Activated CD8-positive, alpha-beta memory T cell treated with anti-CD3 and anti-CD28 coated beads, Interleukin-2, amount 50 U/mL, for 48 hours (primary cell): ENCODE results near the gene PLSCR3.
A peak's percentile ranks its signal among the peaks of the same experiment; 100 is the strongest.

ENCODE experiments used
- DNase-seq: peaks from one replicate; pipeline ENCODE4 v3.0.0-alpha.2; 2020

Gene PLSCR3

GRCh38 chr17:7394452-7395191 lies at the start of gene PLSCR3:
TSS of gene PLSCR3 (minus strand) at chr17:7394525. CDS start at chr17:7394110, 415 bp downstream.
- peak; percentile 92 for DNase-seq

DNA sequence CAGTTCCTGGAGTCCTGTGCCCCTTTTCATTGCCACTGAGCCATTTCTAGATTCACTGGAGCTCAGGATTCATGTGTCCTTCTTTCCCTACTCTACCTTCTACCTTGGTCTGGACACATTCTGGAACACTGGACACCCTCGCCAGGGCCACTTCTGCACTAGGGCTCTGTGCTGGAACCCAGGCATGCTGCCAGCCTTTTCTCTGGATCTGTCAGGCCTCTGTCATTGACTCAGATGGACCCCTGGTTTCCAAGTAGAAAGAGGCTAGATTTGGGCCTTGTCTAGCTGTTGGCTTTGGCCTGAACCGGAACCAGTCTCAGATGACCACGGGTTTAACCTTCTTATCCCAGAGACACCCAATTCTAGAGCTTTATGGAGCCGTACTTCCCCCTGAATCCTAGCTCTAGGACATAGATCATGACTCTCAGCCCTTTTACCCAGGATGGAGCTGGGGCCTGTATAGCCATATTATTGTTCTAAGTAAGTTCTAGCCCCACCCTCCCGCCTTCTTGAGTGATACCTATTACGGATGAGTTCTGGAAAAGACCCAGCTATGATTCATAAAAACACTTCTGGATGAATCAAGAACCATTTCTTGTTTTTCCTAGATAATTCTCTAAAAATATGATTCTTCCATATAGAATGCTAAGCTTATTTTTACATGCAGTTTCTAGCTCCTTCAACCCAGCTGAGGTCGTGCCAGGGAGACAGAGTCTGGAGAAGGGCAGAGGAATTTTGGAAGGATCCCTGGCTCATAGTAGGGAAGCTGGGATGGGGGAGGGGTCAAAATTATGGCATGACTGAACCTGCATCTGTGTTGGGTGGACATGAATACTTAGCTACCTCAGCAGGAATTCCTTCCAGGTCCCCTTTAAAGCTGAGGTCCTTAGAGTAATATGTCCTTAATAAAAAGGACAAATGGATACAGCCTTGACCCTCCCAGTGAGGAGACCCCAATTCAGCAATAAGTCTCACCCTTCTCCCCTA lies 49.5 kb upstream of the PLSCR3 start:
- no peak for DNase-seq

DNA sequence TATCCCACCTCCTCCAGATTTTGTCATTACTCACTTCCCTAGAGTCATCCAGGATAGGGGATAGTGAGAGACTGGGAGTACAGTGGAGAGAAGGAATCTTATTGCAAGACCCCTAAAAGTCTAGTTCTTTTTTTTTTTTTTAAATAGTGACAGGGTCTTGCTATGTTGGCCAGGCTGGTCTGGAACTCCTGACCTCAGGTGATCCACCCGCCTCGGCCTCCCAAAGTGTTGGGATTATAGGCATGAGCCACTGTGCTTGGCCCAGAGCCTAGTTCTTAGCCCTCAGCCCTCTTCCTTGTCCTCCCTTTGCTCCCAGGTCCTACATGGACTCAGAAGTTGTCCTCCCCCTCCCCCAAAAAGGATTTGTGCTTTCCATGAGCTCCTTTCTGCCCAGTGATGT lies 47.8 kb upstream of the PLSCR3 start:
- no peak for DNase-seq

DNA sequence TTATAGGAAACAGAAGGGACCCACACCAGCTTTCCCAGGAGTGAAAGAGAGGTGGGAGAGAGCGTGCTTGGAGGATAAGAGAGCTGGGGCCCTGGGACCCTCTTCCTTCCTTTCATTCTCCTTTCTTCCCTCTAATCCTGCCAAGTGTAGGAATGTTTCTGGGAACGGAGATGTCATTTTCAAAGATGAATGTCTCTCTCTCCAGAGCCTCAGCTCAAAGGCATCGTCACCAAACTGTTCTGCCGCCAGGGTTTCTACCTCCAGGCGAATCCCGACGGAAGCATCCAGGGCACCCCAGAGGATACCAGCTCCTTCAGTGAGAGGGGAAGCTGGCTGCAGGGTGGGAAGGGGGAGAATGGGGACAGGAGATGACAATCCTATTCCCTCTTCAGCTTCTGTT lies 46.9 kb upstream of the PLSCR3 start:
- DNase-seq, result no peak

DNA sequence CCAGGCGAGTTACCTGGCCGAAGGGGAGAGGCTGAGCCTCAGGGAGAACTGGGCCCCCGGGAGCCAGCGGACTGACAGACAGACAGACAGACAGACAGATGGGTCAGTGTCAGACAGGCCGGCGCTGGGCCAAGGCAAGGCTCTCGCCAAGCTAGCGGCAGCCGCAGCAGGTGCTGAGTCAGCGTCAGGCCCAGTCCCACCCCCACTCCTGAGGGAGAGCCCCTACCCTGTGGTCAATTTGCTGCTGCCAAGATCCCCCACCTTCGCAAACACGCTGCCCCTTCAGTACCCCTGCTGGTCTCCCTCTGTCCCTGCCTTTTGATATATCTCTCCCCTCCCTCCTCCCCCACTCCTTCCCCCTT lies 46.5 kb upstream of the PLSCR3 start:
- peak; percentile 64 for DNase-seq

GRCh38 chr17:7440113-7440833 lies 45.9 kb upstream of the PLSCR3 start:
- DNase-seq, result peak; percentile 79

- peak; percentile 65 for DNase-seq
Observed at GRCh38 chr17:7439462-7440112, 45.3 kb upstream of the PLSCR3 start, which contains the start of gene FGF11. TSS of gene FGF11 (plus strand) at chr17:7439512. CDS start at chr17:7439621, 109 bp downstream.

DNA sequence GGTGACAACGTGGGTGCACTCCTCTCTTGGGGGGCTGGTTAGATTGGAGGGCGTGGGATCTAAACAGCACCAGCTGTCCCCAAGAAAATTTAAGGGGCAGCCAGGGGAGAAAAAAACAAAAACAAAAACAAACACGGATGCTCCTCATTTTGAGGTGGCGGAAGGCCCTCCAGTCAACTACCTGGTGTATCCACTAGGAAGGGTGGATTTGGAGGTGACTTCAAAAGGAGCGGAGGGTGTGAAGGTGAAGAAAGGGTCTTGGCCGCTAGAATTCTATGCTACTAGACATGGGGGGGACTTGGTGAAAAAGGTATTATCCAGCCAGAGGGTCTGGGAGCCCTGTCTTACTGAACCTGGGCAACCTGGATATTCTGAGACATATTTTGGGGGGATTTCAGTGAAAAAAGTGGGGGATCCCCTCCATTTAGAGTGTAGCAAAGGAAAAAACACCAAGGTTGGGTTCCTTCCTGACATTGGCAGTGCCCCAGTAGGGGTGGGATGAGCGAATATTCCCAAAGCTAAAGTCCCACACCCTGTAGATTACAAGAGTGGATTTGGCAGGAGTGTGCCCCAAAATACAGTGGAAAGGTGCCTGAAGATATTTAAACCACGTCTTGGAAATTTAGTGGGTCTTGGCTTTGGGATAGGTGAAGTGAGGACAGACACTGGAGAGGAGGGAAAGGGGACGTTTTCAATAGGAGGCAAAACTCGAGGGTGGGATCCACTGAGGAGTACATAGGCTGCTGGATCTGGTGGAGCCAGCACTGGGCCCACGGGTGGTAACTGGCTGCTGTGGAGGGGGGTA lies 44.5 kb upstream of the PLSCR3 start:
- no peak for DNase-seq

DNA sequence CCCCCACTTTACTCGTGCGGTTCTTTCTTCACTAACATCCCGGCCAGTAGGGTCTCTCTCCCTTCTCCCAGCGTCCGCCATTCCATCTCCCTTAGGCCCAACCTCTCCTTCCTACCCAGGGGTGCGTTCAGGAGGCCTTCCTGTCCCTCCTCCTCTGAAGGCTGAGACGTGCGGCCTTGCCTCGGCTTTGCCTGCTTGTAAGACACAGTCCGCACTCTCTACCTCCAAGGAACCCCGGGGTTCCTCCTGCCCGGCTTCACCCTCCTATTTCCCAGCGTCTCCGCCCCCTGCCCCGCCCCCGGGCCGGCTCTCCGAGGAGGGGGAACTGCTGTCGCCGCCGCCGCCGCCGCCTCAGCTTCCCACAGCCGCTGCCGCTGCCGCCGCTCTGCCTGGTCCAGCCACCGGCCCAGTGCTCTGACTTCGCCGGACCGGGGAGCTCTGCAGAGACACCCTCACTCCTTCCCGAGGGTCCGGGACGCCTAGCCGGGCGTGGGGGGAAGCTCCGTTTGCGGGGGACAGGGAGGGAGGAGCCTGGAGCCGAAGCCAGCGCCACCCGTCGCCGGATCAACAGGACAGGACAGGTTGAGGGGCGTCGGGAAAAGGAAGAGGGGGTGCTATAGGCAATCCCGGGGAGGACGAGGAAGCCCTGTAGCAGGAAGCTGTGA lies 43.8 kb upstream of the PLSCR3 start:
- DNase-seq, result peak; percentile 80

GRCh38 chr17:7437369-7437863 lies 43.1 kb upstream of the PLSCR3 start:
- no peak for DNase-seq

- DNase-seq, result peak; percentile 91
Observed at GRCh38 chr17:7436556-7437368, 42.4 kb upstream of the PLSCR3 start.

- peak; percentile 83 for DNase-seq
Observed at GRCh38 chr17:7435676-7436555, 41.6 kb upstream of the PLSCR3 start.

GRCh38 chr17:7432296-7432695 lies 38.0 kb upstream of the PLSCR3 start:
- DNase-seq, result no peak

- no peak for DNase-seq
Observed at GRCh38 chr17:7431231-7431630, 36.9 kb upstream of the PLSCR3 start.

DNA sequence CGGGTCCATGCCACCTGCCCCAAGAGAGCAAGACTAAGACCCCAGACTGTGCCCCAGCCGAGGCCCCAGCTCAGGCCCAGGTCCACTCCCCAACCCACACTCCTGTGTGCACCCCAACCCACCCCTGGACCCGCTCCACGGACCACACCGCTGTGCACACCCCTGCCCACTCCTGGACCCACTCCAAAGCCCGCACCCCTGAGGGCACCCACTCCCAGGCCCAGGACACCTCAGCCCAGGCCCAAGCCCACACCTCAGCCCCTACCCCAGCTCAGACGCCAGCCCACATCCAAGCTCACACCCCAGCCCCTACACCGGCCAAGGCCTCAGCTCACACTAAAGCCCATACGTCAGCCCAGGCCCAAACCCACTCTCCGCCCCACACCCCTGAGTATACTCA lies 35.4 kb upstream of the PLSCR3 start:
- no peak for DNase-seq

DNA sequence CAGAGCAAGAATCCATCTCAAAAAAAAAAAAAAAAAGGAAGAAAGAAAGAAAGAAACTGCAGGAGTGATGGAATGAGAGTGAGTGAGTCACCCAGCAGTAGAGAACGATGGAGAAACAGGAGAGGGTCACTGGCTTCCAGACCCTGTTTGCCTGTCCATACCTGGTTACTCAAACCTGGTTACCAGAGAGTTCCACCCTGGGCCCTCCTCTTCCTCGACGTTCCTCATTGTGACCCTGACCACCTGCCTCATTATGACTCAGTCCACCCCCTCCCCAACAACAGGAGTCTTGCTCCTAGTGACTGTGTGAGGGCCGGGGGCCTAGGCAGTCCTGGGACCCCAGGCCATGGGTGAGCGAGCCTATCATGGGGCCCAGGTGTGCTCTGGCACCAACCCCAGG lies 34.2 kb upstream of the PLSCR3 start, which contains the start of gene SPEM3:
TSS of gene SPEM3 (plus strand) at position 301 of the 400 bp plus-strand sequence. CDS start at position 347, 46 bp downstream.
- DNase-seq, result no peak

- DNase-seq, result no peak
Observed at GRCh38 chr17:7427549-7427948, 33.2 kb upstream of the PLSCR3 start.

- no peak for DNase-seq
Observed at GRCh38 chr17:7426896-7427489, 32.7 kb upstream of the PLSCR3 start.
